HEK293 (cell line): ENCODE measurements around the gene IFT122.
"Not testable (repeated sequence)": the region's sequence is repeated elsewhere in the genome, so short reads cannot be mapped to it uniquely, and the experiment has no call there.

Source experiments
- CTCF ChIA-PET: fragments of 350-600 bp; formaldehyde crosslinking; extraction: SDS; loops from one replicate; lab custom pipeline; 2021; ENCODE audit warnings: antibody characterized with exemption; lab: Yijun Ruan, JAX
- POLR2A ChIA-PET: fragments of 300-600 bp; formaldehyde crosslinking; extraction: SDS; loops from one replicate; lab custom pipeline; 2020; ENCODE audit warnings: antibody characterized with exemption, inconsistent platforms; lab: Yijun Ruan, JAX
- H3K27ac ChIP-seq: fragments of 200-500 bp; sonication (Bioruptor generic); 2 replicates; pipeline ENCODE4 v1.5.1; 2014; ENCODE audit warnings: low read depth, low read length, control low read depth, inconsistent platforms; ENCODE audit errors: extremely low read depth
- H3K36me3 ChIP-seq, 2 experiments: fragments of 200-500 bp in 1 of 2; sonication (Bioruptor generic) in 1 of 2; 1 replicate in 1 of 2; 2 replicates in 1 of 2; pipeline ENCODE4 v1.5.1; 2014 to 2017; ENCODE audit warnings: inconsistent platforms in 2 of 2, low read length in 2 of 2; ENCODE audit not compliant: control insufficient read depth in 2 of 2, insufficient read depth in 1 of 2
- H3K4me1 ChIP-seq: fragments of 200-500 bp; sonication (Bioruptor generic); 2 replicates; pipeline ENCODE4 v1.5.1; 2014; ENCODE audit warnings: mild to moderate bottlenecking, low read length, inconsistent platforms; ENCODE audit not compliant: control insufficient read depth, insufficient read depth
- H3K4me3 ChIP-seq: 2 replicates; pipeline ENCODE4 v1.5.1; 2011; ENCODE audit warnings: low read depth, mild to moderate bottlenecking, control low read depth, low read length, moderate library complexity
- H3K9me3 ChIP-seq: fragments of 200-500 bp; sonication (Bioruptor generic); 2 replicates; pipeline ENCODE4 v1.5.1; 2014; ENCODE audit warnings: low read depth, low read length, inconsistent platforms; ENCODE audit not compliant: control insufficient read depth, insufficient read depth
- KLF8 ChIP-seq: fragments of 450-650 bp; formaldehyde crosslinking; IDR thresholded peaks from 2 replicates; pipeline ENCODE4 v1.5.1; 2016; ENCODE audit warnings: missing biosample characterization, missing genetic modification characterization
- SALL2 ChIP-seq: fragments of 450-650 bp; formaldehyde crosslinking; IDR thresholded peaks from 2 replicates; pipeline ENCODE4 v1.5.0; 2017; ENCODE audit warnings: missing biosample characterization, mild to moderate bottlenecking, missing genetic modification characterization, borderline replicate concordance
- SCRT2 ChIP-seq: fragments of 450-650 bp; formaldehyde crosslinking; IDR thresholded peaks from 2 replicates; pipeline ENCODE4 v1.5.1; 2016; ENCODE audit warnings: missing biosample characterization, missing genetic modification characterization
- YY1 ChIP-seq: fragments of 450-650 bp; formaldehyde crosslinking; IDR thresholded peaks from 2 replicates; pipeline ENCODE4 v1.5.1; 2018; ENCODE audit warnings: missing biosample characterization, missing genetic modification characterization
- ZNF114 ChIP-seq: fragments of 450-650 bp; formaldehyde crosslinking; IDR thresholded peaks from 2 replicates; pipeline ENCODE4 v1.5.0; 2017; ENCODE audit warnings: missing biosample characterization, missing genetic modification characterization
- ZNF132 ChIP-seq: fragments of 450-650 bp; formaldehyde crosslinking; IDR thresholded peaks from 2 replicates; pipeline ENCODE4 v1.5.1; 2017; ENCODE audit warnings: missing biosample characterization, missing genetic modification characterization, borderline replicate concordance
- ZNF138 ChIP-seq: fragments of 450-650 bp; formaldehyde crosslinking; IDR thresholded peaks from 2 replicates; pipeline ENCODE4 v1.5.1; 2016; ENCODE audit warnings: missing biosample characterization, missing genetic modification characterization, borderline replicate concordance
- ZNF140 ChIP-seq: fragments of 450-650 bp; formaldehyde crosslinking; IDR thresholded peaks from 2 replicates; pipeline ENCODE4 v1.5.1; 2016; ENCODE audit warnings: missing biosample characterization, missing genetic modification characterization
- ZNF175 ChIP-seq: fragments of 450-650 bp; formaldehyde crosslinking; IDR thresholded peaks from 2 replicates; pipeline ENCODE4 v1.5.1; 2016; ENCODE audit warnings: missing biosample characterization, missing genetic modification characterization
- ZNF248 ChIP-seq: fragments of 450-650 bp; formaldehyde crosslinking; IDR thresholded peaks from 2 replicates; pipeline ENCODE4 v1.5.1; 2017; ENCODE audit warnings: missing biosample characterization, missing genetic modification characterization
- ZNF292 ChIP-seq: fragments of 450-650 bp; formaldehyde crosslinking; IDR thresholded peaks from 2 replicates; pipeline ENCODE4 v1.5.1; 2016; ENCODE audit warnings: low read depth, missing biosample characterization, missing genetic modification characterization, borderline replicate concordance
- ZNF341 ChIP-seq: fragments of 450-650 bp; formaldehyde crosslinking; IDR thresholded peaks from 2 replicates; pipeline ENCODE4; 2016; ENCODE audit warnings: low read depth, missing biosample characterization, missing genetic modification characterization
- ZNF394 ChIP-seq: fragments of 450-650 bp; formaldehyde crosslinking; IDR thresholded peaks from 2 replicates; pipeline ENCODE4 v1.5.1; 2016; ENCODE audit warnings: missing biosample characterization, missing genetic modification characterization, mild to moderate bottlenecking, moderate library complexity, borderline replicate concordance
- ZNF433 ChIP-seq: fragments of 450-650 bp; formaldehyde crosslinking; IDR thresholded peaks from 2 replicates; pipeline ENCODE4 v1.5.1; 2016; ENCODE audit warnings: missing biosample characterization, missing genetic modification characterization, low read depth
- ZNF521 ChIP-seq: fragments of 450-650 bp; formaldehyde crosslinking; IDR thresholded peaks from 2 replicates; pipeline ENCODE4 v1.5.1; 2017; ENCODE audit warnings: missing biosample characterization, mild to moderate bottlenecking, missing genetic modification characterization
- ZNF558 ChIP-seq: fragments of 450-650 bp; formaldehyde crosslinking; IDR thresholded peaks from 2 replicates; pipeline ENCODE4 v1.5.1; 2016; ENCODE audit warnings: missing biosample characterization, missing genetic modification characterization
- ZNF624 ChIP-seq: fragments of 450-650 bp; formaldehyde crosslinking; IDR thresholded peaks from 2 replicates; pipeline ENCODE4 v1.5.1; 2017; ENCODE audit warnings: missing biosample characterization, missing genetic modification characterization
- ZNF707 ChIP-seq: fragments of 450-650 bp; formaldehyde crosslinking; IDR thresholded peaks from 2 replicates; pipeline ENCODE4 v1.5.1; 2016; ENCODE audit warnings: missing biosample characterization, missing genetic modification characterization
- ZNF768 ChIP-seq: fragments of 450-650 bp; formaldehyde crosslinking; IDR thresholded peaks from 2 replicates; pipeline ENCODE4 v1.5.1; 2018; ENCODE audit warnings: missing biosample characterization, mild to moderate bottlenecking, missing genetic modification characterization
- ZSCAN23 ChIP-seq: fragments of 450-650 bp; formaldehyde crosslinking; IDR thresholded peaks from 2 replicates; pipeline ENCODE4 v1.5.1; 2016; ENCODE audit warnings: missing biosample characterization, missing genetic modification characterization
- TF ChIP-seq, protein P1 (sequence below): fragments of 450-650 bp; formaldehyde crosslinking; IDR thresholded peaks from 2 replicates; pipeline ENCODE4 v1.5.1; 2016; ENCODE audit warnings: missing biosample characterization, missing genetic modification characterization, borderline replicate concordance

IFT122 gene

DNA sequence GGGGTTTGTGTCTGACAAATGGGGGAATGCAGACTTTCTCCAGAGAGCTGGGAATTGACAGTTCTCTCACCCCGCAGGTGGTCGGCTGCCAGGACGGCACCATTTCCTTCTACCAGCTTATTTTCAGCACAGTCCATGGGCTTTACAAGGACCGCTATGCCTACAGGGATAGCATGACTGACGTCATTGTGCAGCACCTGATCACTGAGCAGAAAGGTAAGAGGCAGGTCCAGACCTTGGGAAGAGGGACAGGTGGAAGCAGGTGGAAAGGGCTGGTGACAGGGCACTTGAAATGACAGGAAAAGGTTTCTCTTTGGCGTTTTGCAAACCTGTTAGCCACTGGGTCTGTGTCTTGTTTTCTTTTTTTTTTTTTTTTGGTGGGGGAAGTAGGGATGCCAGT lies 36.6 kb downstream of the IFT122 start:
- POLR2A ChIA-PET: no interaction called here
- no peak overlapping the region for H3K4me3 ChIP-seq
- TF ChIP-seq ZNF768 (tag by site-specific recombination): no peak
- no peak for TF ChIP-seq ZNF341
- TF ChIP-seq ZNF521 (tag by site-specific recombination): no peak
- TF ChIP-seq ZNF138 (tag by site-specific recombination): no peak
- no peak for TF ChIP-seq ZNF114 (tag by site-specific recombination)
- no peak for TF ChIP-seq ZNF175
- TF ChIP-seq, all 188 proteins: peak for 0
- Histone ChIP-seq H3K36me3 (peaks cover 0 to 39% of the 10 kb centered on the region in 2 experiments; a peak in 1 of 3 replicates), H3K9me3 (no peaks in the 10 kb centered on the region), H3K27ac (no peak overlapping the region), H3K4me1 (no peaks in the 10 kb centered on the region)
- CTCF ChIA-PET: no interaction called here

DNA sequence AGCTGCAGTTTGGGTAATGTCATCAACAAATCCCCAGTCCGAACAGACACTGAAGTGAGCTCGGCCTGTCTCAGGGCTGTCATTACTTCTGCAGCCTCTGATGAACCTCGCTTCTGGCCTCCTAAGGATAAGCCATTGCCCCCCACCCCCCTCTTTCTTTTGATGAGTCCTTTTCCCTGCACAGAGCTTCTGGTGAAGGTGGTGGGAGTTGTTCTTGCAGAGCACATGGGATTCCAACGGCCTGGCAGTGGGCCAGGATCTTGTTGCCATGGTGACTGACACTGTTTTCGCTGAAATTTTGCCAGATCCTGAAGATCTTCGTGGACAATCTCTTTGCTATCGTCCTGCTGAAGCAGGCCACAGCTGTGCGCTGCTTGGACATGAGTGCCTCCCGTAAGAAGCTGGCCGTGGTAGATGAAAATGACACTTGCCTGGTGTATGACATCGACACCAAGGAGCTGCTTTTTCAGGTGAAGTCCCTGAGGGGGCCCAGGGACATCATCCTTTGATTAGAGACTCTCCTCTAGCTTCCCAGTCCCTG lies 41.3 kb downstream of the IFT122 start:
- not testable (repeated sequence) for H3K9me3 ChIP-seq, H3K27ac ChIP-seq, H3K4me1 ChIP-seq, H3K4me3 ChIP-seq
- H3K36me3 ChIP-seq: peaks cover 0 to 56% of the 10 kb centered on the region in 2 experiments; a peak in 1 of 3 replicates
- ChIA-PET CTCF (interaction anchor here (0.6 to 2.1 kb wide), 2 partner anchors 9 to 25 kb away, joined by 3 to 10 read pairs; no protein-coding TSS in a partner anchor), POLR2A (interaction anchor here (0.6 kb wide), 1 partner anchor 79 kb away, joined by 4 read pairs; no protein-coding TSS in a partner anchor)

DNA sequence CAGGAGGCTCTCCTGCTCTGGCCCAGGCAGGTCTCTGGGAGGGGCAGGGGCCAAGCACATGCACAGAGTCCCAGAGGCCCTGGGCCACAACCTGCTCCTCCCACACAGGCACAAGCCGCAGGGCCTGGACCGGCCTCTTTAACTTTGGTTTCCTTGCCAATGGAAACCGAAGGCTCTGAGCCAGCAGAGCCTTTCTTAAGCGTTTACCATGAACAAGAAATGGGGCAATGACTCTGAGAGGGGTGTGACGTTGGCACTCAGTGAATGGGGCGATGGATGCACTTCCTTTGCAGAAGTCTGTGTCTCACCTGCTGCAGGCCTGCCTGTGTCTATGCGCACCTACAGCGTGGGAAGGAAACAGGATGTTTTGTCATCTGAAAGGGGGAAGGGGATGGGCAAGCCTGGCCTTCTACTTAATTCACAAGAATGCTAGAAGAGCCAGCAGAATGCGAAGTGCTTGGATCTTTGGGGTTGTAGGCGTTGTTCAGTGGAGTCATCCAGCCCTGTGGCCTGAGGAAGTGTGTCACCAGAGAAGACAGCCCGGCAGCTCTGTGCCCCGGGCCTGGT lies 41.8 kb downstream of the IFT122 start:
- Histone ChIP-seq H3K36me3 (peaks cover 0 to 51% of the 10 kb centered on the region in 2 experiments; a peak in 1 of 3 replicates), H3K4me3 (no peak overlapping the region), H3K4me1 (no peaks in the 10 kb centered on the region), H3K9me3 (no peaks in the 10 kb centered on the region), H3K27ac (no peak overlapping the region)
- ChIA-PET CTCF (interaction anchor here (0.6 to 2.1 kb wide), 3 partner anchors 8 to 55 kb away, joined by 3 to 10 read pairs (median 4); no protein-coding TSS in a partner anchor), POLR2A (interaction anchor here (0.6 kb wide), 1 partner anchor 80 kb away, joined by 4 read pairs; no protein-coding TSS in a partner anchor)
- no peak for TF ChIP-seq ZNF248
- TF ChIP-seq SCRT2 (tag by site-specific recombination): no peak
- no peak for TF ChIP-seq ZNF132
- no peak for TF ChIP-seq KLF8 (tag by site-specific recombination)
- no peak for TF ChIP-seq ZNF707 (tag by site-specific recombination)
- TF ChIP-seq ZNF558 (tag by site-specific recombination): no peak
- TF ChIP-seq ZNF624 (tag by site-specific recombination): no peak
- no peak for TF ChIP-seq ZSCAN23
- TF ChIP-seq YY1: no peak
- TF ChIP-seq ZNF433 (tag by site-specific recombination): no peak

DNA sequence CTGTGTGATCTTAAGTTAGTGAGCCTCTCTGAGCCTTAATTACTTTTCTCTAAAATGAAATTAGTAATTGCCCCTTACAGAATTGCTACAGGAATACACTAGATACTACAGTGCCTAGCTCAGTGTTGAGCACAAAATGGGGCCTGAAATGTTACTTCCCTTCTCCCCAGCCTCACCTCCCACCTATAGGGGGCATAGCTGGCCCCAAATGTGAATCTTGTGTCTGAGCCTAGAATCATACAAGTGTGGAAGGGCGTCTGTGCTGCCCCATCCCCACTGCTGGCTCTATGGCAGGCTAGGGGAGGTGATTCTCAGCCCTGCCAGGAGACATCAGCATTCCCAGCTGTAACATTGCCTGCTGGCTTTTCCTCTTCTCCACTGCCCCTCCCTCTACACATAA lies 42.7 kb downstream of the IFT122 start:
- Histone ChIP-seq H3K36me3 (peaks cover 0 to 42% of the 10 kb centered on the region in 2 experiments; a peak in 1 of 3 replicates), H3K9me3 (no peaks in the 10 kb centered on the region), H3K4me3 (no peak overlapping the region), H3K4me1 (no peaks in the 10 kb centered on the region), H3K27ac (no peak overlapping the region)
- POLR2A ChIA-PET: interaction anchor here (0.5 kb wide), 1 partner anchor 57 kb away, joined by 3 read pairs; no protein-coding TSS in a partner anchor
- TF ChIP-seq ZNF140 (tag by site-specific recombination) (no peak), SALL2 (tag by site-specific recombination) (no peak), ZNF292 (no peak), ZNF394 (tag by site-specific recombination) (no peak), KLF8 (tag by site-specific recombination) (no peak)
- TF ChIP-seq, protein P1, sequence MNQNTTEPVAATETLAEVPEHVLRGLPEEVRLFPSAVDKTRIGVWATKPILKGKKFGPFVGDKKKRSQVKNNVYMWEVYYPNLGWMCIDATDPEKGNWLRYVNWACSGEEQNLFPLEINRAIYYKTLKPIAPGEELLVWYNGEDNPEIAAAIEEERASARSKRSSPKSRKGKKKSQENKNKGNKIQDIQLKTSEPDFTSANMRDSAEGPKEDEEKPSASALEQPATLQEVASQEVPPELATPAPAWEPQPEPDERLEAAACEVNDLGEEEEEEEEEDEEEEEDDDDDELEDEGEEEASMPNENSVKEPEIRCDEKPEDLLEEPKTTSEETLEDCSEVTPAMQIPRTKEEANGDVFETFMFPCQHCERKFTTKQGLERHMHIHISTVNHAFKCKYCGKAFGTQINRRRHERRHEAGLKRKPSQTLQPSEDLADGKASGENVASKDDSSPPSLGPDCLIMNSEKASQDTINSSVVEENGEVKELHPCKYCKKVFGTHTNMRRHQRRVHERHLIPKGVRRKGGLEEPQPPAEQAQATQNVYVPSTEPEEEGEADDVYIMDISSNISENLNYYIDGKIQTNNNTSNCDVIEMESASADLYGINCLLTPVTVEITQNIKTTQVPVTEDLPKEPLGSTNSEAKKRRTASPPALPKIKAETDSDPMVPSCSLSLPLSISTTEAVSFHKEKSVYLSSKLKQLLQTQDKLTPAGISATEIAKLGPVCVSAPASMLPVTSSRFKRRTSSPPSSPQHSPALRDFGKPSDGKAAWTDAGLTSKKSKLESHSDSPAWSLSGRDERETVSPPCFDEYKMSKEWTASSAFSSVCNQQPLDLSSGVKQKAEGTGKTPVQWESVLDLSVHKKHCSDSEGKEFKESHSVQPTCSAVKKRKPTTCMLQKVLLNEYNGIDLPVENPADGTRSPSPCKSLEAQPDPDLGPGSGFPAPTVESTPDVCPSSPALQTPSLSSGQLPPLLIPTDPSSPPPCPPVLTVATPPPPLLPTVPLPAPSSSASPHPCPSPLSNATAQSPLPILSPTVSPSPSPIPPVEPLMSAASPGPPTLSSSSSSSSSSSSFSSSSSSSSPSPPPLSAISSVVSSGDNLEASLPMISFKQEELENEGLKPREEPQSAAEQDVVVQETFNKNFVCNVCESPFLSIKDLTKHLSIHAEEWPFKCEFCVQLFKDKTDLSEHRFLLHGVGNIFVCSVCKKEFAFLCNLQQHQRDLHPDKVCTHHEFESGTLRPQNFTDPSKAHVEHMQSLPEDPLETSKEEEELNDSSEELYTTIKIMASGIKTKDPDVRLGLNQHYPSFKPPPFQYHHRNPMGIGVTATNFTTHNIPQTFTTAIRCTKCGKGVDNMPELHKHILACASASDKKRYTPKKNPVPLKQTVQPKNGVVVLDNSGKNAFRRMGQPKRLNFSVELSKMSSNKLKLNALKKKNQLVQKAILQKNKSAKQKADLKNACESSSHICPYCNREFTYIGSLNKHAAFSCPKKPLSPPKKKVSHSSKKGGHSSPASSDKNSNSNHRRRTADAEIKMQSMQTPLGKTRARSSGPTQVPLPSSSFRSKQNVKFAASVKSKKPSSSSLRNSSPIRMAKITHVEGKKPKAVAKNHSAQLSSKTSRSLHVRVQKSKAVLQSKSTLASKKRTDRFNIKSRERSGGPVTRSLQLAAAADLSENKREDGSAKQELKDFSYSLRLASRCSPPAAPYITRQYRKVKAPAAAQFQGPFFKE (tag by site-specific recombination): no peak
- CTCF ChIA-PET: interaction anchor here (0.5 to 1.1 kb wide), 6 partner anchors 9 to 447 kb away, joined by 3 to 4 read pairs (median 3); partner anchors contain the start of genes IFT122 and MBD4
